Ascending aorta (tissue), 2 donors: ENCODE data around the gene POU2F1. TPM values are rescaled to one million over a fixed set of nuclear protein-coding genes. Genes with fewer than 3 reads are reported as not detected.
A peak's percentile ranks its signal among the peaks of the same experiment; 100 is the strongest.

Experiments
- DNase-seq, 2 donors: peaks; one replicate each; pipeline ENCODE4 v3.0.0-alpha.2; 2019; ENCODE audit warnings: low spot score in 2 of 2
- H3K27ac ChIP-seq, 2 donors: fragments of 200-600 bp; sonication (generic); one replicate each; pipeline ENCODE4 v1.5.1; 2016 to 2017; ENCODE audit warnings: mild to moderate bottlenecking in 1 of 2
- H3K27me3 ChIP-seq: fragments of 200-600 bp; sonication (generic); one replicate; pipeline ENCODE4 v1.5.1; 2017
- H3K36me3 ChIP-seq, 2 donors: fragments of 200-600 bp; sonication (generic); one replicate each; pipeline ENCODE4 v1.5.1; 2016
- H3K4me1 ChIP-seq, 2 donors: fragments of 200-600 bp; sonication (generic); one replicate each; pipeline ENCODE4 v1.5.1; 2016 to 2017; ENCODE audit warnings: mild to moderate bottlenecking in 1 of 2
- H3K4me3 ChIP-seq, 2 donors: fragments of 200-600 bp; sonication (generic); one replicate each; pipeline ENCODE4 v1.5.1; 2016 to 2017; ENCODE audit warnings: mild to moderate bottlenecking in 1 of 2
- H3K9me3 ChIP-seq, 2 donors: fragments of 200-600 bp; sonication (generic); one replicate each; pipeline ENCODE4 v1.5.1; 2016
- CTCF ChIP-seq, 3 experiments: fragments of 200-600 bp in 2 of 3; fragments of 450-650 bp in 1 of 3; sonication (generic) in 2 of 3; IDR thresholded peaks; one replicate each; pipeline ENCODE4 v1.5.1; 2016 to 2019; ENCODE audit warnings: antibody characterized with exemption in 3 of 3, mild to moderate bottlenecking in 1 of 3, moderate library complexity in 1 of 3
- intact Hi-C: fragments of 100-400 bp; cut with DNase I; formaldehyde crosslinking; loops from one replicate; pipeline ENCODE4 v1.15.1; 2023
- total RNA-seq: library from RNA; depleted of rRNA; stranded (reverse); fragments of >200 nt; gene quantifications from one replicate; pipeline ENCODE4 v1.1.0, GENCODE V29; 2016

The POU2F1 gene
- 3.0 TPM for total RNA-seq

GRCh38 chr1:167220537-167221125, at the start of gene POU2F1:
POU2F1 (plus strand) TSS chr1:167220886; CDS start chr1:167220898, 12 bp downstream.
- Histone ChIP-seq H3K9me3 (no peaks in the 10 kb centered on the region), H3K27me3 (no peaks in the 10 kb centered on the region)

GRCh38 chr1:167171286-167171929, 49.3 kb upstream of the POU2F1 start:
- Histone ChIP-seq H3K27me3 (no peaks in the 10 kb centered on the region), H3K4me1 (no peaks in the 10 kb centered on the region), H3K27ac (no peak overlapping the region), H3K36me3 (no peaks in the 10 kb centered on the region), H3K4me3 (no peak overlapping the region), H3K9me3 (no peaks in the 10 kb centered on the region)
- no peak for DNase-seq
- intact Hi-C loops = no loop called here
- no peak for TF ChIP-seq CTCF (IDR thresholded peaks at IDR 0.05)

More at GRCh38 chr1:167220537-167221125, at the start of gene POU2F1:
- Histone ChIP-seq H3K27ac (peak within 1 kb of the TSS; percentile 93 to 98), H3K4me3 (peak within 1 kb of the TSS; percentile 75 to 97), H3K4me1 (peaks cover 0 to 7% of the 10 kb centered on the region in 2 donors), H3K36me3 (no peaks in the 10 kb centered on the region)
- intact Hi-C loops = loop anchor here (2.0 to 5.0 kb wide), 4 partner anchors 153 to 380 kb away; partner anchors contain the start of genes CREG1 and TADA1
- peak; percentile 93 to 99 for DNase-seq
- peak; percentile 70 to 77 (median 71) for TF ChIP-seq CTCF (IDR thresholded peaks at IDR 0.05)

DNA sequence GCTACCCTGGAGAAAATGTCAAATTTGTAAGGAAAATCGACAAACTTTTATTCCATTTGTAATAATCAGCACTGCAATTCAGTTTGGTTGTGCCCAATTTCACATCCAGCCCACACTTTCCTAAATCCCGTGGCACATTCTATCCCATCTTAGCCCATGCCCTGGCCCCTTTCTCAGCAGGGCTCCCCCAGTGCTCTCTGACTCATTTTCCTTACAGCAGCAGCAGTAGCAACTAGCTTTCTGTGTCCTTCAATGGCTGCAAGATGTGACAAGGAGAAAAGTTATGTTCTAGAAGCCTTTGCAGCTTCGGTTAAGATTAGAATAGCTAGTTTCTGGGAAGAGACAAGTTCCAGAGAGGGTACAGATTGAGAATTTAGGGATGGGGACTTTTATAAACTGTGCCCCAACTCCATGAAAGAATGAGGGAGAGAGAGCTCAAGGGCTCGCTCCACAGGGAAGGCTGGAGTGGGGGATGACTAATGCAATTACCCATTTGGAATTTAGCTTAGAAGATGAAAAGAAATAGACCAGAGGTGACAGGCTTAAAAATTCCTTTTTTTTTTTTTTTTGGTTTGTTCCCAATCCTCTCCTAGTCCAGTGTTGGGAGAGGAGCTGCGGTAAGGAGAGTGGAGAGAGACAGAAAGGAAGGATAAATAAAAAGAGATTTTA, 47.0 kb upstream of the POU2F1 start:
- H3K36me3 ChIP-seq = no peaks in the 10 kb centered on the region
- no peaks in the 10 kb centered on the region for H3K9me3 ChIP-seq
- no peak overlapping the region for H3K27ac ChIP-seq
- no peak for TF ChIP-seq CTCF (IDR thresholded peaks at IDR 0.05)
- DNase-seq = no peak
- H3K4me3 ChIP-seq = no peak overlapping the region
- H3K4me1 ChIP-seq = no peaks in the 10 kb centered on the region
- intact Hi-C loops = no loop called here
- H3K27me3 ChIP-seq = no peaks in the 10 kb centered on the region

GRCh38 chr1:167175901-167176300, 44.8 kb upstream of the POU2F1 start:
- Histone ChIP-seq H3K27me3 (no peaks in the 10 kb centered on the region), H3K4me3 (no peak overlapping the region), H3K27ac (no peak overlapping the region), H3K9me3 (no peaks in the 10 kb centered on the region), H3K36me3 (no peaks in the 10 kb centered on the region), H3K4me1 (no peaks in the 10 kb centered on the region)
- TF ChIP-seq CTCF (IDR thresholded peaks at IDR 0.05) = no peak
- intact Hi-C loops = no loop called here
- no peak for DNase-seq

GRCh38 chr1:167178831-167179230, 41.9 kb upstream of the POU2F1 start:
- intact Hi-C loops = no loop called here
- no peaks in the 10 kb centered on the region for H3K36me3 ChIP-seq
- H3K4me1 ChIP-seq = no peaks in the 10 kb centered on the region
- no peak for DNase-seq
- no peaks in the 10 kb centered on the region for H3K27me3 ChIP-seq
- no peak overlapping the region for H3K4me3 ChIP-seq
- H3K9me3 ChIP-seq = no peaks in the 10 kb centered on the region
- TF ChIP-seq CTCF (IDR thresholded peaks at IDR 0.05) = no peak
- H3K27ac ChIP-seq = no peak overlapping the region
